Measurements from ENCODE around the gene JPH2. TPM values are rescaled to one million over a fixed set of nuclear protein-coding genes. Genes with fewer than 3 reads are reported as not detected.

JPH2 gene
- total RNA-seq, 1 experiment from 2014 or later: 14.7 TPM

DNA sequence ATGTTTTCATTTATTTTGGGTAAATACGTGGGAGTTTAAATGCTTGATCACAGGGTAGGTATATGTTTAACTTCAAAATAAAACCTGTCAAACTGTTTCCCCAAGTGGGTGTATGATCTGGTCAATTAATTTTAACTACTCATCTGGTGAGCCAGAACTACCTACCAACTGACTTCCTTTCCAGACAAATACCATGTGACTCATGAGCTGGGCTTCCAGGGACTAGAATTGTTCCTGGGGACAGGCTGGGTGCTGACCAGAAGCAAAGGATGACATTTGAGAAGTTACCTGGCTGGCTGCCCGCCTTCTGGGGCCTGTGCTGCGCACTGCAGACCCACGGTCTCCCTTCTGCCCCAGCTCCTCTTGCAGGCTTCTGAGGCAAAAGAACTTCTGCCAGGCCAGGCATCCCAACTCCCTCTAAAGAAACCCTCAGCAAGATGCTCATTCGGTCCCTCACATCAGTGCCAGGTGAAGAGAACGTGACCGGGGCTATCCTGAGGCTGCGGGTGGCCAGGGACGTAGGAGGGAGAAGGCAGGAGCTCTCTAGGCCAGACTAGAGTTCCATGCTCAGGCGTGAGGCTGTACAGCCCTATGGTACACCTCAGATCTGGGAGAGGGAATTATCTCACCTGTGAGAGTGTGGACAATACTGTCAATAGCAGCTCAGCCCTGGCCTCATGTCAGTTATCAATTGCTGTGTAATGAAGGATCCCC lies 103.6 kb downstream of the JPH2 start:
- Mint-ChIP-seq H3K27ac (ENCODE audit: low read depth, unreplicated experiment) (peak overlapping the region; percentile 6), H3K27me3 (ENCODE audit: insufficient read depth, unreplicated experiment) (no peaks in the 10 kb centered on the region), H3K4me3 (ENCODE audit: unreplicated experiment) (no peak overlapping the region), H3K9me3 (ENCODE audit: unreplicated experiment) (no peaks in the 10 kb centered on the region), H3K4me1 (ENCODE audit: insufficient read depth, unreplicated experiment) (peaks cover 12% of the 10 kb centered on the region), H3K36me3 (ENCODE audit: insufficient read depth, unreplicated experiment) (peaks cover 2% of the 10 kb centered on the region)
- TF ChIP-seq CTCF (IDR thresholded peaks at IDR 0.05; ENCODE audit: unreplicated experiment): no peak
- ChIA-PET CTCF (interaction anchor here (0.6 to 16.2 kb wide), 13 partner anchors 9 to 545 kb away, joined by 3 to 521 read pairs (median 3); no protein-coding TSS in a partner anchor), POLR2A (interaction anchor here (0.6 to 3.1 kb wide), 3 partner anchors 36 to 1441 kb away, joined by 3 to 18 read pairs (median 5); no protein-coding TSS in a partner anchor)
- BruUV-seq (replicated peaks): no TSS peak
- intact Hi-C loops (cut with micrococcal nuclease): loop anchor here (5.0 kb wide), 1 partner anchor 106 kb away; no protein-coding TSS in a partner anchor
- peak; percentile 66 for DNase-seq (ENCODE audit: unreplicated experiment)

DNA sequence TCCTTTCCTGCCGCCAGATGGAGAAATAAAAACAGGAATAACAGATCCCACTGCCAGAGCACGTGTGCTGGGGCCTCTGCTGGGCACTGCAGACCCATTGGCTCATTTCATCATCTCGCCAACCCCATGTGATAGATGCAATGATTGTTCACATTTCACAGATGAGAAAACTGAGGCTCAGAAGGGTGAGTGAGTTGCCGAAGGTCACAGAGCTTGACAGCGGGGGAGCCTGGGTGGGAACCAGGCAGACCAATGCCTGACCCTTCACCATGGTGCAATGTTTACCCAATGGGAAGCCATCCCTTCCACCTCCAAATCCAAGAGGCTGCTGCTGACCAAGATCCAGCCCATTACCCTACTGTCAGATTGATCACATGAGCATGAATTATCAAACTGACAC lies 105.1 kb downstream of the JPH2 start:
- POLR2A ChIA-PET: interaction anchor here (0.6 to 3.1 kb wide), 3 partner anchors 8 to 461 kb away, joined by 4 to 18 read pairs (median 6); no protein-coding TSS in a partner anchor
- no peak overlapping the region for H3K27ac Mint-ChIP-seq (ENCODE audit: low read depth, unreplicated experiment)
- peaks cover 6% of the 10 kb centered on the region for H3K36me3 Mint-ChIP-seq (ENCODE audit: insufficient read depth, unreplicated experiment)
- BruUV-seq (replicated peaks): no TSS peak
- H3K9me3 Mint-ChIP-seq (ENCODE audit: unreplicated experiment): no peaks in the 10 kb centered on the region
- peaks cover 12% of the 10 kb centered on the region for H3K4me1 Mint-ChIP-seq (ENCODE audit: insufficient read depth, unreplicated experiment)
- no peak for TF ChIP-seq CTCF (IDR thresholded peaks at IDR 0.05; ENCODE audit: unreplicated experiment)
- no peak overlapping the region for H3K4me3 Mint-ChIP-seq (ENCODE audit: unreplicated experiment)
- CTCF ChIA-PET: interaction anchor here (0.6 to 16.2 kb wide), 24 partner anchors 9 to 886 kb away, joined by 3 to 521 read pairs (median 4); no protein-coding TSS in a partner anchor
- intact Hi-C loops (cut with micrococcal nuclease): loop anchor here (5.0 kb wide), 1 partner anchor 105 kb away; no protein-coding TSS in a partner anchor
- DNase-seq (ENCODE audit: unreplicated experiment): no peak
- no peaks in the 10 kb centered on the region for H3K27me3 Mint-ChIP-seq (ENCODE audit: insufficient read depth, unreplicated experiment)

DNA sequence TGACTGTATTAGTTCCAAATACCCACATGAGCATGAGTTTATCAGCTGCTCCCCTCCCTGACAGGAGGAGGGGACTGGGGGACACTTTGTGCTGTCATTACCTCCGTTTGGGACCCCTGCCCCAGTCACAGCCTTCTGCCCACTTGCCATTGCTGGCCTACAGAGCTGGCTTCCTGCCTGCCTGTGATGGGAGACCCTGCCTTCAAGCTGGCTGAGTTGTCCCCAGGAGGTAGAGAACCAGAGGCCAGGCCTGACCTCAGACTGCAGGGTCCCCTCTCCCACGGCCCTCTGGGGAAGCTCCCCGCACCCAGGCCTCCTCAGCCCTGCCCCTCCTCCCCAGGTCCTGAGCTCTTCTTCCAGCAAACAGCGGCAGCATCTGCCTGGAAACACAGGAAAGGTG lies 105.5 kb downstream of the JPH2 start:
- CTCF ChIA-PET: interaction anchor here (0.6 to 16.2 kb wide), 27 partner anchors 9 to 886 kb away, joined by 3 to 521 read pairs (median 5); no protein-coding TSS in a partner anchor
- H3K27me3 Mint-ChIP-seq (ENCODE audit: insufficient read depth, unreplicated experiment): no peaks in the 10 kb centered on the region
- H3K4me3 Mint-ChIP-seq (ENCODE audit: unreplicated experiment): no peak overlapping the region
- intact Hi-C loops (cut with micrococcal nuclease): loop anchor here (5.0 kb wide), 1 partner anchor 104 kb away; no protein-coding TSS in a partner anchor
- POLR2A ChIA-PET: interaction anchor here (0.6 to 3.1 kb wide), 3 partner anchors 8 to 461 kb away, joined by 4 to 18 read pairs (median 6); no protein-coding TSS in a partner anchor
- H3K36me3 Mint-ChIP-seq (ENCODE audit: insufficient read depth, unreplicated experiment): peaks cover 6% of the 10 kb centered on the region
- H3K9me3 Mint-ChIP-seq (ENCODE audit: unreplicated experiment): no peaks in the 10 kb centered on the region
- no peak overlapping the region for H3K27ac Mint-ChIP-seq (ENCODE audit: low read depth, unreplicated experiment)
- DNase-seq (ENCODE audit: unreplicated experiment): no peak
- no TSS peak for BruUV-seq (replicated peaks)
- peaks cover 12% of the 10 kb centered on the region for H3K4me1 Mint-ChIP-seq (ENCODE audit: insufficient read depth, unreplicated experiment)
- no peak for TF ChIP-seq CTCF (IDR thresholded peaks at IDR 0.05; ENCODE audit: unreplicated experiment)

DNA sequence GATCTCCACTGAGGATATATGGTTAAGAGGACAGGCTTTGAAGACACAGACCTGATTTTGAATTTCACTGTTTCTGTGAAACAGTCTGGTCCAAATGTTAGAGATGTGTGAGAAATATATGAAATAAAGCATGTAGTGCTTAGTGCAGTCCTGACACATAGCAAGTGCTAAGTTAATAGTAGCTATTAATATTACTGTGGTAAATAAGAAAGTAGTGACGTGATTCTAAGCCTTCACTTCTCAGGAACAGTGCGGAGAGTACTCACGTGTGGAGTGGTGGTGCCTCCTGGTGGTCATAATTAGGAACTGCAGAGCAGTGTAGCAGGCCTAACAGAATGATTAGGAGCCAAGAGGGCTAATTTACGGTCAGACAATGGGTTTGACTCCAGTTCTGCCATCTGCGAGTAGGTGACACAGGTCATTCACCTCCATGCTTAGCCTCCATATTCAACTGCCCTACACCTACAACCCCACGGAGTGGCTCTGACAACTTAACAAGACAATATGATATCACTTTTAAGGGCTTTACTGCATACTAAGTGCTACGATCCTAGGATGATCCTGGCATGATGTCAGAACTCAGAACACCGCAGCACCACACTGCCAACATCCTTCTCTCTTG lies 106.2 kb downstream of the JPH2 start:
- peak; percentile 96 for TF ChIP-seq CTCF (IDR thresholded peaks at IDR 0.05; ENCODE audit: unreplicated experiment)
- POLR2A ChIA-PET: interaction anchor here (1.3 to 1.9 kb wide), 3 partner anchors 9 to 332 kb away, joined by 6 to 11 read pairs (median 6); no protein-coding TSS in a partner anchor
- intact Hi-C loops (cut with micrococcal nuclease): loop anchor here (1.0 to 5.0 kb wide), 6 partner anchors 103 to 631 kb away; no protein-coding TSS in a partner anchor
- DNase-seq (ENCODE audit: unreplicated experiment): peak; percentile 85
- BruUV-seq (replicated peaks): no TSS peak
- Mint-ChIP-seq H3K27me3 (ENCODE audit: insufficient read depth, unreplicated experiment) (no peaks in the 10 kb centered on the region), H3K27ac (ENCODE audit: low read depth, unreplicated experiment) (no peak overlapping the region), H3K9me3 (ENCODE audit: unreplicated experiment) (no peaks in the 10 kb centered on the region), H3K36me3 (ENCODE audit: insufficient read depth, unreplicated experiment) (peaks cover 6% of the 10 kb centered on the region), H3K4me3 (ENCODE audit: unreplicated experiment) (no peak overlapping the region), H3K4me1 (ENCODE audit: insufficient read depth, unreplicated experiment) (peaks cover 12% of the 10 kb centered on the region)
- CTCF ChIA-PET: interaction anchor here (0.6 to 16.2 kb wide), 78 partner anchors 9 to 1946 kb away, joined by 3 to 521 read pairs (median 4); no protein-coding TSS in a partner anchor
